Activated gamma-delta T cell treated with anti-CD3 and anti-CD28 coated beads, Interleukin-2, amount 50 U/mL, for 16 hours (primary cell): Measurements from ENCODE around the gene CFAP20DC.
"Not testable (repeated sequence)": the region's sequence is repeated elsewhere in the genome, so short reads cannot be mapped to it uniquely, and the experiment has no call there.

Experiments used
- DNase-seq: peaks from one replicate; pipeline ENCODE4 v3.0.0-alpha.2; 2020; ENCODE audit warnings: low read depth

The CFAP20DC gene

DNA sequence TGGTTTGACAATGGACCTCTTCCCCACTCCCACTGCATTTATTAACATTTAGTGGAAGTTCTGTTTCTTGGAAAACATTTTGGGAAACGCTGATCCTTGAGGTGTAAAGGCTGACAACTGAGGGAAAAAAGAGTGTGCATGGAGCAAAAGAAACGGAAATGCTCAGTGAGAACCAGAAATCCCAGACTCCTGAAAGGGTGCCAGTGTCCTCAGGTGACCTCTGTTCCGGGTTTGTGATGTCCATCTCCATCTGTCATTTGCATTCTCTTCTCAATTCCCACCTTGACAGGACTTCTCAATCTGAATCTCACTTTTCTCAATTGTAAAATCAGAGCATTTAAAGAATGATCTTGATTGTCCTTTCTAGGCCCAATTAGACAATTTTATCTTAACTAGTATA lies 312.2 kb downstream of the CFAP20DC start:
- no peak for DNase-seq

DNA sequence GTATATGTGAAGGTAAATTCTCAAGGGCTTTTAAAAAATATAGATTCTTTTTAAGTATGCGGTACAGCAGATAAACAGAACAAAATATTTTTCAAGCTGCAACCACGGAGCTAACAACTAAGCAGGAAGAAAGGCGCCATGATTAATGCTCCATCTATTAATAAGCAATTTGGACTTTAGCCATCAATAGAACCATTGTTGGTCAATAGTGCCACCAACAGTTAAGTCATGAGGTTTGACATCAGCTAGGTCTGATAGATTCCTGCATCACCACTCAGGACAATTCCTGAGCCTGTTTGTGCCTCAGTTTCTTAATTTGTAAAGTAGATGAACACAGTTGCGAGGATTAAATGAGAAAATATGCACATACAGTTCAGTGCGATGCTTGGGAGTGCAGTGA lies 318.2 kb downstream of the CFAP20DC start:
- no peak for DNase-seq

DNA sequence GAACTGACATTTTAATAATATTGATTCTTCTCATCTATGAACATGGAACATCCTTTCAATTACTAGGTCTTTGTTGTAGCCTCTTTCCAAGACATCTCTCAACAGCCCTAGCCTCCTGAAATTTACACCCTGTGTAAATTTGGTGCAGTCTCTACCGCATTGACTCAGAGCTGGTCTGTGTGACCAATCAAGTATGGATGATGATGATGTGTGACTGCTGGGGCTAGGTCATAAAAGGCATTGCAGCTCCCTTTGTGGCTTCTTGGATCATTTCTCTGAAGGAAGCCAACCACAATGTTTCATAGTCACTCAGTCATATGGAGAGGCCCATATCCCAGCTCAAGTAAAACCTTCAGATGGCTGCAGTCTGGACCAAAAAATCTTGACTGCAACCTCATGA lies 321.1 kb downstream of the CFAP20DC start:
- no peak for DNase-seq

DNA sequence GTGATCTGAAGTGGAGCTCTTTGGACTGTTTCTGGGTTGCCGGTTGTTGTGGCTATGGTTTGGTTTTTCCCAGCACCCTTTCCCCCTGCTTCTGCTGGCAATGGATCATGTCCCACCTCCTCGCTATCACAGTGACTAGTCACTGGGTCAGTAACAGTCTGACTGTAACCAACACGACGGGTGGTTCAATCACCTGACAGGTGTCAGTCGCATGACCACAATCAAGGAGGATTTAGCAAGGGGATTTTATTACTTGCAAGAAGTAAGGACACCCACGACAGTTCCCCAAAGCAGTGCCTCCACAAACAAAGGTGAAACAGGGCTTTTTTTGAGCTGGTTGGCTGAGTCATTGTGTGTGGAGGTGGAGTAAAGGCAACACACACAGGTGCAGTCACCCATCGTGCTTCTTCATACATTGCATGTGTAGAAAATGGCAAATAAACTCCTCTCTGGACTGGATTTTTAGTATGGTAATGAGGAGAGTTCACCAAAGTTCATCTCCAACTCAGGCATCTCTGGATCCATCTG lies 324.4 kb downstream of the CFAP20DC start:
- DNase-seq: no peak

DNA sequence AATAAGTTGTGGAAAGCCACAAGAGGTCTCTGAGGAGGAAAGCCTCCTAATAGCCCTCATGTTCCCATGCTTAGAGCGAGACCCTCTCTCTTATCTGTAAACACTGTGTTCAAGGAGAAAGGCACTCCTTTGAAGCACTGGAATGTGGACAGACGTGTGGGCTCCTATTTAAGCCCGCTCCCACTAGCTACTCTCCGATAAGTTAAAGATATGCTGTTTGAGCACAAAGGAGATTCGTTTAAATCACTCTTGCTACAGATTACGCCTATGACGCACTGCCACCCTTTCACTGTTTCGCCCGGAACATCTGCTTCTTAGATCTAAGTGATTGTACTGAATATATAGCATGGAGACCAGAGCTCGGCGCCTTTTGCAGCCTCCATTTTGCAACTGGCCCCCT lies 325.5 kb downstream of the CFAP20DC start:
- no peak for DNase-seq

DNA sequence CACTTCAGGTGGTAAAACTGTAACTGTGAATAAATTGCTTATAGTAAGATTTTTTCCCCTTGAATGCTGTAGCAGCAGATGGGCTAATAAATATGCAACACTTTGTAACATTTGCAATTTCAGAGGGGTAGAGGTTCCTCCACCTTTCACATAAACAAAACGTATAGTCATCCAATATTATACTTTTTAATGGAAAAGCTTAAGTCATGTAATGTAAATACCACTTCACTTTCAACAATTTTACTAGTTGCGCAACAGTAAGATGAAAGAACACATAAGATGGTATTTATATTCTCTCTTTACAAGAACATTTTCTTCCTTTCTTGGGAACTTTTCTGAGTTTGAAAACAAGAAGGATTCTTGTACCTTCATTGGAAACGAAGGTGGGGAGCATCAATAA lies 326.7 kb downstream of the CFAP20DC start:
- DNase-seq: no peak

DNA sequence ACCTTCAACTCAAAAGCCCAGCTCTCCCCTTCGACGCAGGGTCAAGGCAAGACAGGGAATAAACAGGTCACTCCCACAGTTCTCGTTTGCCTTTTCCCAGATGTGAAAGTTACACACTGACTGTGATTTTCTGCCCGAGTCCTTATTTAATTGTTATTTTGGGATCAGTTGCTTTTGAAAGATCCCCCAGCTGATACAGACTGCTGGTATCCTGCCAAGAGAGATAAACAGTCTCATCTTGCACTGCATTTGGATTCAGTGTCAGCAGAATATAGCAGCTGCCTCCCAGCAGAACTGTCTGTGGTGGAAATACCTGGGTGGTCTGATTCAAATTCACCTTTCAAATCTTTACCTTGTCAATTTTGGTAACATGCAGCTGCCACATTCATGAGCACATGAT lies 327.3 kb downstream of the CFAP20DC start:
- DNase-seq: no peak

DNA sequence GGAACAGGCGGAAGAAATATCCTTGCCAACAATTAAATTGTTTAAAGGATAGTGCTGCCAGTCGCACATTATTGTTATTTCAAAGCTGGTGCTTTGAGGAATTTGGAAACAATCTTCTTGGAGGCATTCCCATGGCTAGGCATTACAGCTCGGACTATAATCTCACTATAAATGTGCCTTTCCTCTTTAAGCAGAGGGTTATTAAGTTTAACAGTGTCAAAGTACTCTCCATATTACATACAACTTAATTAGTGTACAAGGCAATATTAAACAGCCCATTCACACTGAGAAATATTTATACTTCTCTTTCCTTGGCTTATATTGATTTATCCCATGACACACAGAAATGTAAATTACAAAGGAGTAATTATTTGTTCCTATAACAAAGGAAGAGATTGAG lies 329.3 kb downstream of the CFAP20DC start:
- no peak for DNase-seq

DNA sequence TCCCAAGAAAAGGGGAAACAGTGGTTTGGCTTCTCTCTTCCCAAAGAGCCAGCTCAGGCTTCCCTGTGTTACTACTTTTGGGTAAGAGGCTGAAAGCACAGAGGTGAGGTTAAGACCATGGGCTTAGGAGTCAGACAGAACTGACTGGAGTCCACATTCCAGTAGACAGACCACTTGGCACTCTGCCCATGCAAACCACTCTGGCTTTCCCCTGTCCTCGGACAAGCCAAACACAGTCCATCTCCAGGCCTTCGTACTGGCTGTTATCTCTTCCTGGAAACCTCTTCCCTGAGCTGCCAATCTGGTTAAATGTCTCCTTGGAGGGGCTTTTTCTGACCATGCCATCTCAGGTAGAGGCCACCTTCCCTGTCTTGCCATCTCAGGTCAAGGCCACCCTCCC lies 330.1 kb downstream of the CFAP20DC start:
- no peak for DNase-seq

DNA sequence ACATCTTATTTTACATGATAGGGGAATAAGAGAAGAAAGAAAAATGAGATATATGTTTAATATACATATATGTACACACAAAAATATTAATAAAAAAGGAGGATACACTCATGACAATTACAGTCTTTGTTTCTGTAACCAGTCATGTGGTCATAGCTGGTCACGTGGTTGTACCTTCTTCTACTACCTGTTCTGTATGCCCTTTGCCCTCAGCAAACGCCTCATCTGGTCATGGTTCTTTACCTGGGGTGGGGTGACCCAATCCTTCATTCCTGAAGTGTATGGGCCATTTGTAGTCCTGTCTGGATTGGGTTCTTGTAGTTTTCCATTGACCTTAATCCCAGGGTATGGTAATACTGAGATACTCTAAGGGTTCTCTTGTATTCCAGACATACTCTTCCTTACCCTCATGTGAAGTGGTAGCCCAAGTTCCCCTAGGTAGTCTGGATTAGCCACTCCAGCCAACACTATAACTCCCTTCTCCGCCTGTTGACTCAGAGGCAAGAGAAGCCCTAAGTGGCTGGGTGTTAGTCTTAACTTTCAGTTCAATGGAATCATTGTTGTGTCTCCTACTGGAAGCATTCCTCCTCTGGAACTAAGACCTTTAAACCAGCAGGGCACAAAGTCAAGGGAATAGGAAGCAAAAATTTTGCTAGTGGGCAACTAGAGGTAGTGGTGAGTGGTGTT lies 336.0 kb downstream of the CFAP20DC start:
- DNase-seq: no peak

DNA sequence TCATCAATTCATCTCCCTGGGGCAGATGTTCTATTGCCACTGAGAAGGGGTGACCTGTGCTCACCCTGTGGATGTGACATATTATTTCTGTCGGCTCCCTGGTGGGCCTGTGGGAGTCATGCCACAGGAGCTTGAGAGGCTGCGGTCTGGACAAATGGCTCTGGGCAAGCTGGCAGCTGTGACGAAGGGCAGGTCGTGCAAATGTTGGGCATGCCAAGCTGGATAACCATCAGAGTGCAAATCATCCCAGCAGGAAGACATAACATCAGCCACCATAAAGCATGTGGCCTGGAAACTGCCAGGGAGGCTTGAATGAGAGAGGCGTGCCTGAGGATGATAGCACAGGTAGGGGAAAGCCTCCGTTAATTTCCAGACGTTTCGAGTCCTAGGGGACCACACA lies 338.0 kb downstream of the CFAP20DC start:
- no peak for DNase-seq

DNA sequence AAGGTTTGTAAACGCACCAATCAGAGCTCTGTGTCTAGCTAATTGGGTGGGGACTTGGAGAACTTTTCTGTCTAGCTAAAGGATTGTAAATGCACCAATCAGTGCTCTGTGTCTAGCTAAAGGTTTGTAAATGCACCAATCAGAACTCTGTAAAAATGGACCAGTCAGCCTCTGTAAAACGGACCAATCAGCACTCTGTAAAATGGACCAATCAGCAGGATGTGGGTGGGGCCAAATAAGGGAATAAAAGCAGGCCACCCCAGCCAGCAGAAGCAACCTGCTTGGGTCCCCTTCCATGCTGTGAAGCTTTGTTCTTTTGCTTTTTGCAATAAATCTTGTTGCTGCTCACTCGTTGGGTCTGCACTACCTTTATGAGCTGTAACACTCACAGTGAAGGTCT lies 340.8 kb downstream of the CFAP20DC start:
- not testable (repeated sequence) for DNase-seq

DNA sequence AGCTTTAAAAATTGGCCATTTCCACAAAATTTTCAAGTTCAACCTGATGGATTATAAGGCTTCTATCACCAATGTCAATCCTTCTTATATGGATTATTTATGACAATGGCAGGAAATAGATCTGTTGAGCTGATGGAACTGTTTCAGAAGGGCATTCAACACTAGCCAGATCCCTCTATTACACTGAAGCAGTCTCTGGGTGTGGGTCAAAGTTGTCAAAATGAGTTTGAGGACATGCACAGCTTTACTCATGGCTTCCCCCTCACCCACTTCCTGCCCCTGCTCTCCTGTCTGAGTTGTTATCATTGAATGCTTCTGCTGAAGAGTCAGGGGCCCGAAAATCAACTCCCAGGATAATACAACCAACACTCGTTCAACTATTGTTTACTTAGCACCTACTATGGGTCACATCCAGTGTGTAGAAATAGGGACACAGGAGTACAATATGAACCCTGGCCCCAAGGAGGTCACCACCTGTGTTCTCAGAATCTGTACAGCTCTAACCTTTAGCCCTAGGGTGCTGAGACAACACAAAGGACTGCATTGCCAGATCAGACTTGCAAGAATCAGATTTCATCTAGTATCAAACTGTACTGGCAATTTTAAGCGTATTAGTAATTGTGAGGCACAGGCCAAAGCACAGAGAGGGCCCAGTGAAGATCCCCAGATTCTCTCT lies 341.6 kb downstream of the CFAP20DC start:
- DNase-seq: no peak

DNA sequence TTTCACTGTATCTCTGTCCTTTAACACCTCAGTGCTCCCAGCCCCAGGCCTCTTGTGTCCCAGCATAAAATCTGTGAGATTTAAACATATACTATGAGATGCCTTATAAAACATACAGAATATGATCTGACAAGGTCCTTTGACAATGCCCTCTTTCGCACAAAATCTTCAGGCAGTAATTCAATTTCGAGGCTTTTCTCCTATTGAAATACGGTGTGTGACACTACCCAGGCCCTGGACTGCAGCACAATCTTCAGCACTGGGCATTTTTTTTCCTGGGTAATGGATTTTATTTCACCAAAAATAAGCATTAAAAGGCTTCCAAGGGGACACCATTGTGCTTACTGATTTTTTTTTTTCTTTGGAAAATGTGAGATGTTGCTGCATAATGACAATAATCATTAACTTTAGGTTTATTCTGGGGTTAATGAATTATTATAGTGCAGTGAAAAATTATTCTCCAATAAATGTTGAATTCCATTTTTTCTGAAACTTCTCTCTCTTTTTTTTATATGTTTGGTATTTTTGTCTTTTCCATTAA lies 342.4 kb downstream of the CFAP20DC start:
- DNase-seq: no peak

DNA sequence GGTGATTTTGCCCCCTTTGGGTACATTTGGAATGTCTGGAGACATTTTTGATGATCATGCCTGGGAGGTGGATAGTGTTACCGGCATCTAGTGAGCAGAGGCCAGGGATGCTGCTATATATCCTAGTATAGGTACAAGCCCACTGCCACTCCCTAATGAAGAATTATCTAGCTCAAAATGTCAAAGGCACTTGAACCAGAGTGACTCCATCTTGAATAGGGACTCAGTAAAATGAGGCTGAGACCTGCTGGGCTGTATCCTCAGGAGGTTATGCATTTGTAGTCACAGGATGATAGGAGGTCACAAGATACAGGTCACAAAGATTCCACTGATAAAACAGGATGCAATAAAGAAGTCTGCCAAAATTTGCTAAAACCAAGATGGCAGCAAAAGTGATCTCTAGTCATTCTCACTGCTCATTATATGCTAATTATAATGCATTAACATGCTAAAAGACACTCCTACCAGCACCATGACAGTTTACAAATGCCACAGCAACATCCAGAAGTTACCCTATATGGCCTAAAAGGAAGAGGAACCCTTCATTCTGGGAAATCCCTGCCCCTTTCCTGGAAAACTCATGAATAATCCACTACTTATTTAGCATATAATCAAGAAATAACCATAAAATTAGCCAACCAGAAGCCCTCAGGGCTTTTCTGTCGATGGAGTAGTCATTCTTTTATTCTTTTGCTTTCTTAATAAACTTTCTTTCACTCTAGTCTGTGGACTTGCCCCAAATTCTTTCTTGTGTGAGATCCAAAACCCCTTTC lies 343.2 kb downstream of the CFAP20DC start:
- no peak for DNase-seq

DNA sequence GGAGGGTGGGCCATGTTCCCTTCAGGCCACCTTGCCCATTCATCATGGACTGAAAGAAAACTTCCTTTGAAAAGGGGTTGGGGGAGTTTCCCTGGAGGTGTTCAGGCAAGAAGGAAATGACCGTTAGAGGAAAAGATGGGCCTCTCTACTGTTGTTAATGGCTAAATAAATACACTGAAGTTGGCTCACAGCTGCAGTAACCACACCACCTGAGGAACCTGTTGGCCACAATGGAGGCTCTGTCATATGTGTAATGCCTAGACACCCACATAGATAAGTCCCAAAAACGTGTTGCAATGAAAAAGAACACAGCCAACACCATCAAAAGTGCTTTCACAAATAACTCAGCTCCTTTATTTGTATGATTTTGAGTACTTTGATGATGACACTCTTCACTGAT lies 345.1 kb downstream of the CFAP20DC start:
- no peak for DNase-seq

DNA sequence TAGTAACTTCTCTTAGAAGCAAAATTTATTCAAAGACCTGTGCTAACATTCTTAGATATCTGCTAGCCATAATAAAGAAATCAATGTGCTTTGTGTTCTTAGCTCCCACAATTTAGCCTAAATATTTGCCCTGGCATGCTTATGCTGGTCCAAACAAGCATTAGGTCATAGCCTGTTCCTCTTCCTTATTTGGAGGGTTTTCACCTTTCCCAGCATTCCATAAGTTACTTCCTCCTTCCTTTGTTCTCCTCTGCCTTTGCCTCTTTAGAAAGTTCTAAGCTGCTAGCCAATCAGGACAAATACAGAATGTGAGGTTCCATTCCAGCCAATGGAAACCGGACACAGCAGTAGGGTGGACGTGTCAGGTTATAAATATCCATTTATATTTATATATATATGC lies 345.5 kb downstream of the CFAP20DC start:
- DNase-seq: not testable (repeated sequence)

DNA sequence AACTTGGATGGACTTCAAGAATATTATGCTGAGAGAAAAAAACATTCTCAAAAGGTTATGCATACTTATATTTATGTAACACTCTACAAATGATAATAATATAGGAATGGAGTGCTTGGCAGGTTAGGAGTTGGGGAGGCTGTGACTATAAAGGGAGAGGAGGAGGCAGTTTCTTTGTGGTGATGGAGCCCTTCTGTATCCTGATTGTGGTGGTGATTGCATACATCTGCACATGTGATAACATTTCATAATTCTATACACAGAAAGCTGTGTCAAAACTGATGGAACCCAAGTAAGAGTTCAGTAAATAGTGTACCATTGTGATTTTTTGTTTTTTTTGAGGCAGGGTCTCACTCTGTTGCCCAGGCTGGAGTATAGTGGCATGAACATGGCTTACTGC lies 351.6 kb downstream of the CFAP20DC start:
- no peak for DNase-seq

DNA sequence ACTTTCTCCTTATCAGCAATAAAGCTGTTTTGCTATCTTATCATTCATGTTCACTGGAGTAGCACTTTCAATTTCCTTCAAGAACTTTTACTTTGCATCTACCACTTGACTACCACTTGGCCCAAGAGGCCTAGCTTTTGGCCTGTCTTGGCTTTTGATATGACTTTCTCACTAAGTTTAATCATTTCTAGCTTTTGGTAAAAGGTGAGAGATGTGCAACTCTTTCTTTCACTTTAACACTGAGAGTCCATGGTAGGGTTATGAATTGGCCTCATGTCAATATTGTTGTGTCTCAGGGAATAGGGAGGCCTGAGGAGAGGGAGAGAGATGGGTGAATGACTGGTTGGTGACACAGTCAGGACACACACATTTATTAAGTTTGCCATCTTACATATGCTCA lies 352.3 kb downstream of the CFAP20DC start:
- DNase-seq: no peak

DNA sequence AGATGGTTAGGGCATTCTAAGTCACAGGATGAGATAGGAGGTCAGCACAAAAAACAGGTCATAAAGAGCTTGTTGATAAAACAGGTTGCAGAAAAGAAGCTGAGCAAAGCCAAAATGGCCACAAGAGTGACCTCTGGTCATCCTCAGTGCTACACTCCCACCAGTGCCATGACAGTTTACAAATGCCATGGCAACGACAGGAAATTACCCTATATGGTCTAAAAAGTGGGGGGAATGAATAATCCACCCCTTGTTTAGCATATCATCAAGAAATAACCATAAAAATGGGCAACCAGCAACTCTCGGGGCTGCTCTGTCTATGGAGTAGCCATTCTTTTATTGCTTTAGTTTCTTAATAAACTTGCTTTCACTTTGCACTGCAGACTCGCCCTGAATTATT lies 353.0 kb downstream of the CFAP20DC start:
- not testable (repeated sequence) for DNase-seq

DNA sequence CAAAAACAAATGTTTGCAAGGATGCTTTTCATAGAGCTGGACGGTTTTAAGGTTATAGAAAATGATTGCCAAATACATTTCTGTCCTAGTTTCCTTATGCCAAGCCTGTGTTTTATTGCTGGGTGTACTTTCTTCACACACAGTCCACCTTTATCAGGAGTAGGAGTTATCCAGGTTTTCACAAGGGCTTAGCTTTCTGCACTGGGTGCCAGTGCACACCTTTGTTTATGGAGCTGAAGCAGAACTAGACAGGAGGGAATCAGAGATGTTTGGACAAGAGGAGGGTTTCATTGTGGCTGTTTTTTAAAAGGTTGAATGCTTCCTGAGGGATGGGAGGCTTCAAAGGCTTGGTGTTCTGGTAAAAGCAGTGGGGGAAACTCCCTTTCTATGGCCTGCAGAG lies 353.7 kb downstream of the CFAP20DC start:
- DNase-seq: no peak

DNA sequence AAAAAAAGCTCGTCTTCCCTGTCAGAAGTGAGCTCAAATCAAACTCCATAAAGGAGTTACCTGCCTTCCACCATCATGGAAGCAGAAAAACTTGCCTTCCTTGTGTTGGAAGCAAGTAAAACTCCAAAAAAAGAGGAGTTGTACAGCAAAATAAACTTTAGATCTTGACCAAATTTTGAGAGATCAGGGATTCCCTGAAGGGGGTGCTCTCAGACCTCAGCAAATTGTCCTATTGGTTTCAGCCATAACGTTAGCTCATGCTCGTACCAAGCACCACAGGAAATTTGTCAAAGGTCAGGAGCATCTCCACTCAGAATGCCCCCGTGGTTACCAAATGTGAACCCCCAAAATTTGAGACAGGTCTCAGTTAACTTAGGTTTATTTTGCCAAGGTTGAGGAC lies 354.5 kb downstream of the CFAP20DC start:
- not testable (repeated sequence) for DNase-seq
